Measurements from ENCODE around the gene BSCL2. TPM values are rescaled to one million over a fixed set of nuclear protein-coding genes. Genes with fewer than 3 reads are reported as not detected.
A peak's percentile ranks its signal among the peaks of the same experiment; 100 is the strongest.

Gene BSCL2
- total and polyA plus RNA-seq, 5 experiments from 2014 or later: 37.0 to 65.0 (median 58.2) TPM

DNA sequence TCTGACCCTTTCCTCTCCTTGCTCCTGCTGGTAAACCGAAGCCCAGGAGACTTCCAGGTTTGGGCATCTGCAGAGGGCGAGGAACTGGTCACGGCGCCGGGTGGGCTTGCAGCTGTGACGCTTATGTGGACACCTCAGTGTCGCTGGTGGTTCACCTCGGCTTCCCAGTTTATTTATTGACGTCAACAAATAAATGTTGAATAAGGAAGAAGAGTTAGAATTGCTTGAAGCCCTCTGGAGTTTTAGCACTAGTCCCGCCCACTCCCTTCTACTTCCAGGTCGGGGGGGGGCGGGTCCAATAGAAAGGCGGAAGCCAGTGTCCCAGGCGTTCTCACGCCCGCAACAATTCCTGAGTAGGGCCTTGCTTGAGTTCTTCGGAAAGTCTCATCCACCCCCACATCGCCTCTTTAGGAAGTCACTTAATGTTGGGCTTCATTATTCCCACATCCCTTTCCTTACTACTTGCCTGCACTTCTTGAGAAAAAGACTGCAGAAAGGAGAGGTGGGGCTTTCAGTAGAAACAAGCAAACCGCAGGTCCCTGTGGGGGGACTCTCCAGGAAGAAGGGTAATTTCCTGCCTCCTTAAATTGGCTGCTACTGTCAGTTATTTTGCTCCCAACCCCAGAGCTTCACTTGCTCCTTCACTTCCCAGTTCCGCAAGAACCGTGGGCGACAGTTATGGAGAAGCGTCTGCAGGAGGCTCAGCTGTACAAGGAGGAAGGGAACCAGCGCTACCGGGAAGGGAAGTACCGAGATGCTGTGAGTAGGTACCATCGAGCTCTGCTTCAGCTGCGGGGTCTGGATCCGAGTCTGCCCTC is 21.2 kb upstream of the BSCL2 start, which contains the start of gene TTC9C:
TTC9C (plus strand) TSS at position 316 of the 818 bp plus-strand sequence; CDS start at position 679, 363 bp downstream.
- peak; percentile 75 to 91 (median 82) for DNase-seq
- peaks cover 3 to 49% (median 13%) of the 10 kb centered on the region in 3 donors for H3K36me3 Mint-ChIP-seq
- H3K4me1 Mint-ChIP-seq: peaks cover 25 to 63% (median 49%) of the 10 kb centered on the region in 4 donors
- H3K27me3 Mint-ChIP-seq: peaks cover 0 to 2% (median 0%) of the 10 kb centered on the region in 5 donors
- no peaks in the 10 kb centered on the region for H3K9me3 Mint-ChIP-seq
- H3K4me3 Mint-ChIP-seq: peak within 1 kb of the TSS; percentile 92 to 99 (median 96)
- H3K27ac Mint-ChIP-seq: peak within 1 kb of the TSS; percentile 90 to 100 (median 99)
- POLR2A ChIA-PET: interaction anchor here (0.6 to 10.3 kb wide), 42 partner anchors 17 to 1542 kb away, joined by 3 to 263 read pairs (median 8); partner anchors contain the start of genes B3GAT3, BSCL2, C11orf98 and CSKMT
- ATAC-seq: peak; percentile 35 to 37

DNA sequence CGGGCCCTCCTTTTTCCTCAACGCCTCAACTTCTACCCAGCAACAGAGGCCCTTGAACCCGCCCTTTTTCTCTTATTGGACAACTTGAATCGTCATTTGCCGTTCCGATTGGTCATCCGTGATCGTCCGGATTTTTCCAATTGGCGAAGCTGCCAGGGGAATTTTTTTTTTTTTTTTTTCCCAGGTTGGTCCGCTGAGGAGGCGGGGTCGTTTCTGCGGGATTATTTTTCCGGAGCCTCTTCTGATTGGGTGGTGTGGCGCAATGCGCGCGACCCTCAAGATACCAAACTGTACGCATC is 20.6 kb upstream of the BSCL2 start:
- Mint-ChIP-seq H3K4me1 (peaks cover 20 to 62% (median 47%) of the 10 kb centered on the region in 4 donors), H3K27me3 (peaks cover 0 to 2% (median 0%) of the 10 kb centered on the region in 5 donors), H3K9me3 (no peaks in the 10 kb centered on the region), H3K4me3 (peak overlapping the region; percentile 92 to 99 (median 96)), H3K27ac (peak overlapping the region; percentile 90 to 100 (median 99)), H3K36me3 (peaks cover 0 to 49% (median 13%) of the 10 kb centered on the region in 3 donors)
- ATAC-seq: peak; percentile 60 to 66
- POLR2A ChIA-PET: interaction anchor here (0.6 to 10.3 kb wide), 53 partner anchors 9 to 1590 kb away, joined by 3 to 263 read pairs (median 7); partner anchors contain the start of genes B3GAT3, BSCL2, C11orf98 and CSKMT
- peak in 9 of 10 donors; percentile 64 to 96 (median 85) for DNase-seq

DNA sequence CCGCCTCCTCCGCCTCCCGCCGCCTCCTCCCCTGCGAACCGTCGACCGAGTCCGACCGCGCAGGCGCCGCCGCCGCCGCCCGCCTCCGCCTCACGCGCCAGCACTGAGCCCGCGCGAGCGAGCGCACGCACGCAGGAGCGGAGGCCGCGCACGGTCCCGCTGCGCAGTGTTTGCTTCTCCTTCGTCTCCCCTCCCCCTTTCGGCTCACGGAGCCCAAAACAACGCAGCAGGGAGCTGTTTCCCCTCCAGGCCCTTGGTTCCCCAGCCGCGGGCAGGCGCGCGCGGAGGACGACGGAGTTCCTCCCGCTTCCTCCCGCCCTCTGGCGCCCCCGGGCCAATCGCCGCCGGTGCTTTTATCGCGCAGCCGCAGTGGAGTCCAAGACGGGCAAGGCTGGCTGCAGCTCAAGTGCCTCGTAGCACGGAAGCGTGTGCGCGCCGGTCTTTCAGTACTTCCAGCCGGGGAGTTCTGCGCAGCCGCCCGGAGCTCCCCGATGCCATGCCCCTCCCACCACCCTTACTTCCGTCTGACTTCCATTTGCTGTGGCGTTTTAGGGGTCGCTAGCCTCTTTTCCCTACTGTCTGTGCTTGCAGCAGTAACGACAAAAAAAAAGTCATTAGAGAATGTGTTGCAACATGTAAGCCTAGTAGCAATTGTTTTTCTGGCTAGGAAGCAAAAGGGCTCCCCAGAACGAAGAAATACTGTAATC is 20.1 kb upstream of the BSCL2 start, which contains the start of gene HNRNPUL2:
HNRNPUL2 (minus strand) TSS at position 293 of the 707 bp plus-strand sequence. CDS start 301 bp downstream, outside the sequence.
- H3K27me3 Mint-ChIP-seq: peaks cover 0 to 2% (median 0%) of the 10 kb centered on the region in 5 donors
- H3K9me3 Mint-ChIP-seq: no peaks in the 10 kb centered on the region
- peaks cover 0 to 50% (median 18%) of the 10 kb centered on the region in 3 donors for H3K36me3 Mint-ChIP-seq
- DNase-seq (peak; percentile 98 to 99 (median 99)), ATAC-seq (peak; percentile 79 to 81)
- peak within 1 kb of the TSS; percentile 92 to 99 (median 96) for H3K4me3 Mint-ChIP-seq
- H3K27ac Mint-ChIP-seq: peak within 1 kb of the TSS; percentile 90 to 100 (median 99)
- H3K4me1 Mint-ChIP-seq: peaks cover 25 to 64% (median 51%) of the 10 kb centered on the region in 4 donors
- POLR2A ChIA-PET: interaction anchor here (0.6 to 10.3 kb wide), 57 partner anchors 10 to 1590 kb away, joined by 3 to 263 read pairs (median 6); partner anchors contain the start of genes B3GAT3, BSCL2, C11orf98 and CSKMT

DNA sequence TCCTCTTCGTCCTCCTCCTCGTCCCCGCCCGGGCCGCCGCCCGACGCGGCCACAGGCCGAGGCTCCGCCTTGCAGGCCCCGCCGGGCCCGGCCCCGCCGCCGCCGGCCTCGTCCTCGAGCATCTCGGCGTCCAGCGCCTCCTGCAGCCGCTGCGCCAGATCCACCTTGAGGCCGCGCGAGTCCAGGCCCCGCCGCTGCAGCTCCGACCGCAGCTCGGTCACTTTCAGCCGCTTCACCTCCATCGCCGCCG is 19.6 kb upstream of the BSCL2 start:
- Mint-ChIP-seq H3K9me3 (no peaks in the 10 kb centered on the region), H3K27me3 (peaks cover 0 to 2% (median 0%) of the 10 kb centered on the region in 5 donors), H3K4me1 (peaks cover 25 to 69% (median 56%) of the 10 kb centered on the region in 4 donors), H3K27ac (peak overlapping the region in 8 of 10 donors; percentile 90 to 100 (median 99)), H3K4me3 (peak overlapping the region; percentile 92 to 99 (median 96)), H3K36me3 (peaks cover 0 to 53% (median 23%) of the 10 kb centered on the region in 3 donors)
- ATAC-seq (peak in 1 of 2 donors; percentile 7), DNase-seq (no peak)
- POLR2A ChIA-PET: interaction anchor here (0.7 to 10.3 kb wide), 47 partner anchors 8 to 1591 kb away, joined by 3 to 263 read pairs (median 8); partner anchors contain the start of genes B3GAT3, BSCL2, C11orf98 and CSKMT

DNA sequence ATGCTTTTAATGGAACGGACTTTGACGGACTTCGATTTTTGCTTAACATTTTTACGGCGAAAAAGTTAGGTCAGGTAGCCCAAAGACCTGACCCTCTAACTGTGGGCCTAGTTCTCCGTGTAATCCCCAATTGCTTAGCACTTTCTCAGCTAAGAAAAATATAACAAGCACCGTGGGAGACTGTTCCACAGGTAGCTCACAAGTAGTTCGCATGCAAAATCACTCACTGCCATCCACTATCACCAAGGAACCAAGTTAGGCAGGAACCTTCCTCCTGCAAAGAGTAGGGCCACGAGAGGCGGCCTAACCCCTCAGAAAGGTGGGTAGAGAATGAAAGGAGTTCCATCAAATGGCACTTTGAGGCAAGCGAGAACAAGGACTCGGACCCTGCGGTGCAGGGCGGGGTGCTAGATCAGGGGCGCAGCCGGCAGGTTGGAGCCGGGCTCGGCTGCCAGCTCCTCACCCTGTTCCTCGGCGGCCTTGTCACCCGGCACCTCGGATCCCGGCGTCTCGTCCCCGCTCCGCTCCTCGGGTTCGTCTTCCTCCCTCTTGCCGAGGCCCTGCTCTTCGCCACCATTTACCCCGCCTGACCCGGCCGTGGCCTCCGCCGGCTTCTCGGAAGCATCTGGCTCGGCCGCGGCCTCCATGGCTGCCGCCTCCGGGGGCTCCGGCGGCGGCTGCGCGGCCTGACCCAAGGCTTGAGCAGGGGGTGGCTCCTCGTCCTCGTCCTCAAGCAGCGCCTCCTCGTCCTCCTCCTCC is 19.1 kb upstream of the BSCL2 start:
- peak in 4 of 10 donors; percentile 7 to 70 (median 22) for DNase-seq
- peaks cover 25 to 72% (median 56%) of the 10 kb centered on the region in 4 donors for H3K4me1 Mint-ChIP-seq
- no peak for ATAC-seq

DNA sequence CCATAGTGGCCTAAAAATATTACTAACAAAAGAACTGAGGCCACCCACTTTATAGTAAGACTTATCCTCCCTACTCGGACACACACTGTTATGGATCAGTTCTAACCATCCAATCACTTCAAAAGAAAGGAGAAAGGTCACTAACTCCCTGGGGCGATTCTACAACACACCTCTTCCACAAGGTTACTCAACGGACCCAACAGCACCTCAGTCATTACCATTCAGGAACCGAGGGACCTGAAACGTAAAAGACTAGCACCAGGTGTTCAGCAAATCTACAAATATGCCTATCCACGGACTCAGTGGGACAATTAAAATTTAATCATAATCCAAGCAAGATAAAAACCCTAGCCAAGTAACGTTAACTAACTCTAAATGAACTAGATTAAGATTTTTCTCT is 18.4 kb upstream of the BSCL2 start:
- POLR2A ChIA-PET: interaction anchor here (0.6 to 10.3 kb wide), 15 partner anchors 12 to 330 kb away, joined by 3 to 263 read pairs (median 47); partner anchors contain the start of genes BSCL2, GNG3, LBHD1 and MTA2
- ATAC-seq: no peak
- Mint-ChIP-seq H3K4me3 (peak overlapping the region; percentile 92 to 99 (median 96)), H3K27me3 (peaks cover 0 to 2% (median 0%) of the 10 kb centered on the region in 5 donors), H3K9me3 (no peaks in the 10 kb centered on the region), H3K27ac (peak overlapping the region; percentile 82 to 97 (median 87)), H3K4me1 (peaks cover 25 to 72% (median 56%) of the 10 kb centered on the region in 4 donors), H3K36me3 (peaks cover 0 to 56% (median 30%) of the 10 kb centered on the region in 3 donors)
- DNase-seq: no peak

More for the DNA sequence above, 19.1 kb upstream of the BSCL2 start:
- Mint-ChIP-seq H3K27me3 (peaks cover 0 to 2% (median 0%) of the 10 kb centered on the region in 5 donors), H3K27ac (peak overlapping the region; percentile 82 to 97 (median 87)), H3K4me3 (peak overlapping the region; percentile 92 to 99 (median 96)), H3K36me3 (peaks cover 0 to 53% (median 27%) of the 10 kb centered on the region in 3 donors), H3K9me3 (no peaks in the 10 kb centered on the region)
- POLR2A ChIA-PET: interaction anchor here (0.6 to 10.3 kb wide), 35 partner anchors 9 to 1520 kb away, joined by 3 to 263 read pairs (median 8); partner anchors contain the start of genes B3GAT3, BSCL2, C11orf98 and CSKMT

DNA sequence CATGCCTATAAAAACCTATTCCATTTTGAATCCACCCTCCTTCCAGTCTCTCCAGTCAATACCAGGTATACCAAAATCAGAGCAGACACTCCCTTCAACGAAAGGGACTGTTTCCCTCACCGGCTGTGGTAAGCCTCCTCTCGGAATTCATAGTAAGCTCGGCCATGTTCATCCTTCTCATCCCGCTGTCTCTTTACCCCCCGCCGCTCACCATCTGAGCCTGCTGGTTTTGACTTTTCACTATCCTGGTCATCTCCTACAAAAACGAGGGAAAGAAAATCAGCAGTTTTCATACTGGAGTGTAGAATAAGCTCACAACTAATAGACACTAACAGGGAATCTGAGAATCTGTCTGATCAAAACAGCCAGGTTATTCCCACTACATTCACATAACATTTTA is 16.9 kb upstream of the BSCL2 start:
- Mint-ChIP-seq H3K4me1 (peaks cover 29 to 69% (median 60%) of the 10 kb centered on the region in 4 donors), H3K27me3 (peaks cover 0 to 2% (median 0%) of the 10 kb centered on the region in 5 donors), H3K9me3 (no peaks in the 10 kb centered on the region), H3K27ac (peak overlapping the region; percentile 6 to 87 (median 66)), H3K36me3 (peaks cover 0 to 67% (median 39%) of the 10 kb centered on the region in 3 donors), H3K4me3 (peak overlapping the region; percentile 56 to 99 (median 94))
- ATAC-seq (no peak), DNase-seq (no peak)
- POLR2A ChIA-PET: interaction anchor here (1.2 to 10.3 kb wide), 6 partner anchors 13 to 133 kb away, joined by 3 to 263 read pairs (median 79); partner anchors contain the start of genes BSCL2, GNG3, POLR2G and TUT1

DNA sequence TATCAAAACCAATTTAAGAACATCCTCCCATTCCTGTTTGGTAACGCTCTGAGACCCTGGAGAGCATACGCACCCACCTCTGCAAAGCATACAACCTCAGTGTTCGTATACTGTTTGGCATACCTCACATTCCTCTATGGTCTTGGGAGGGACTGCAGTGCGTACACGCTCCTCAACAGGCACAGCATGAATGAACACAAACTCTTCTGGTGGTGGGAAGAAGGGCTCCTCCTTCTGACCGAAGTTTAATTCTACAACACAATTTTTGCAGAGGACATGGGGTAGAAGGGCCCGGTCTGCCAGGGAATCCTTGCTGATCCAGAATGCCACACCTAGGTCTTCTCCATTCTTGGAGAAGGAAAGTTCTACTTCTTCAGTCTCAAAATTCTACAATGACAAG is 14.8 kb upstream of the BSCL2 start:
- DNase-seq (no peak), ATAC-seq (no peak)
- Mint-ChIP-seq H3K27me3 (no peaks in the 10 kb centered on the region), H3K9me3 (no peaks in the 10 kb centered on the region), H3K4me1 (peaks cover 28 to 73% (median 57%) of the 10 kb centered on the region in 4 donors), H3K4me3 (no peak overlapping the region), H3K27ac (peak overlapping the region in 3 of 10 donors; percentile 10 to 85 (median 81)), H3K36me3 (peaks cover 0 to 86% (median 51%) of the 10 kb centered on the region in 3 donors)
- POLR2A ChIA-PET: interaction anchor here (0.5 to 10.3 kb wide), 3 partner anchors 11 to 118 kb away, joined by 3 to 263 read pairs (median 7); partner anchors contain the start of genes BSCL2, GNG3 and WDR74

DNA sequence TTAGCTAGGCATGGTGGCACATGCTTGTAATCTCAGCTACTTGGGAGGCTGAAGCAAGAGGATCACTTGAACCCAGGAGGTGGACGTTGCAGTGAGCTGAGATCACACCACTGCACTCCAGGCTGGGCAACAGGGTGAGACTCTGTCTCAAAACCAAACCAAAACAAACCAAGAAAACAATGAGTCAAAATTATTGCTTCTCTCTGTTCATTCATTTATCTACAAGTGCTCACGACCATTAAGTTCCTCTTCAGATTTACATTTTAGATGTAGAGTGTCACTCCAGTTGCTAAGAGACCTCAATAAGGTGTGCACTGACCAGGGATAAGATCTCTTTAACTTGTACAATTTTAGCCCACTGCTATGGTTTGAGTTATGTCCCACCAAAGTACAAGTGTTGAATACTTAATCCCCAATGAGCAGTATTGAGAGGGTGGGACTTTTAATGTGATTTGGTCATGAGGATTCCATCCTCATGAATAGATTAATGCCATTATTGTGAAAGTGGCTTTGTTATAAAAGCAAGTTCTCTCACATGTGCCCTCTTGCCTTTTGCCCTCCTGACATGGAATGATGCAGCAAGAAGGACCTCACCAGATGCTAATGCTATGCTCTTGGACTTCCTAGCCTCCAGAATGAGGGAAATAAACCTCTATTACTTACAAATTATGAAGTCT is 12.2 kb upstream of the BSCL2 start:
- ATAC-seq: no peak
- Mint-ChIP-seq H3K9me3 (no peaks in the 10 kb centered on the region), H3K27me3 (no peaks in the 10 kb centered on the region), H3K4me3 (no peak overlapping the region), H3K36me3 (peaks cover 0 to 99% (median 56%) of the 10 kb centered on the region in 3 donors), H3K4me1 (peaks cover 24 to 59% (median 45%) of the 10 kb centered on the region in 4 donors), H3K27ac (peak overlapping the region in 6 of 10 donors; percentile 1 to 84 (median 47))
- no peak for DNase-seq
- POLR2A ChIA-PET: interaction anchor here (0.6 to 2.5 kb wide), 4 partner anchors 10 to 55 kb away, joined by 3 to 17 read pairs (median 3); partner anchors contain the start of genes C11orf98, CSKMT, LBHD1 and UQCC3

DNA sequence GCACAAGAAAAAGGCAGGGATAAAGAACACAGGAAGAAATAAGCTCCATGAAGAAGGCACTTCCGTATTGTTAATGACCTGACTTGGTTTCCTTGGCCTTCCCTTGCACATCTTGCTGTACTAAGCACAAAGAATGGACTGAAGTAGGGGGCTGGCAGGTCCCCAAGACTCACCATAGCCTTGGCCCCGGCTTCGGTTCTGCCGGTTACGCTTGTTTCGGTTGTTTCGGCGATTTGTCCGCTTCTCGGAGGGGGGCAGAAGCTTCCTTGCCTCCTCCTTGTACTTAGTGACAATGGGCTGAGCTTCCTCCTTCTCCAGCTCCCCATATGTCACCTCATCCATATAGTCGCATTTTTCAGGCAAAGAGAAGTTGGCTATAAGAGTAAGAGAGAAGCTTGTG is 9.6 kb upstream of the BSCL2 start:
- H3K4me3 Mint-ChIP-seq: no peak overlapping the region
- H3K27me3 Mint-ChIP-seq: no peaks in the 10 kb centered on the region
- ATAC-seq (no peak), DNase-seq (no peak)
- peaks cover 17 to 46% (median 40%) of the 10 kb centered on the region in 4 donors for H3K4me1 Mint-ChIP-seq
- peaks cover 5 to 98% (median 37%) of the 10 kb centered on the region in 3 donors for H3K36me3 Mint-ChIP-seq
- POLR2A ChIA-PET: interaction anchor here (1.0 to 14.8 kb wide), 2 partner anchors 10 to 37 kb away, joined by 4 to 263 read pairs; partner anchors contain the start of genes HNRNPUL2, TTC9C and ZBTB3
- peak overlapping the region in 7 of 10 donors; percentile 23 to 86 (median 40) for H3K27ac Mint-ChIP-seq
- H3K9me3 Mint-ChIP-seq: no peaks in the 10 kb centered on the region
